K562 treated with DMSO at 1 percent for 48 hours (cell line): ENCODE data around the gene ZCCHC24. TPM values are rescaled to one million over a fixed set of nuclear protein-coding genes. Genes with fewer than 3 reads are reported as not detected.

Experiments used
- total RNA-seq: library from RNA; unstranded; fragments of 300-600 nt; gene quantifications from 2 replicates; pipeline ENCODE4 v1.2.3, GENCODE V29; 2022; ENCODE audit warnings: low replicate concordance; ENCODE audit errors: extremely low read depth

Gene ZCCHC24
- total RNA-seq, result not detected in 2 replicates

DNA sequence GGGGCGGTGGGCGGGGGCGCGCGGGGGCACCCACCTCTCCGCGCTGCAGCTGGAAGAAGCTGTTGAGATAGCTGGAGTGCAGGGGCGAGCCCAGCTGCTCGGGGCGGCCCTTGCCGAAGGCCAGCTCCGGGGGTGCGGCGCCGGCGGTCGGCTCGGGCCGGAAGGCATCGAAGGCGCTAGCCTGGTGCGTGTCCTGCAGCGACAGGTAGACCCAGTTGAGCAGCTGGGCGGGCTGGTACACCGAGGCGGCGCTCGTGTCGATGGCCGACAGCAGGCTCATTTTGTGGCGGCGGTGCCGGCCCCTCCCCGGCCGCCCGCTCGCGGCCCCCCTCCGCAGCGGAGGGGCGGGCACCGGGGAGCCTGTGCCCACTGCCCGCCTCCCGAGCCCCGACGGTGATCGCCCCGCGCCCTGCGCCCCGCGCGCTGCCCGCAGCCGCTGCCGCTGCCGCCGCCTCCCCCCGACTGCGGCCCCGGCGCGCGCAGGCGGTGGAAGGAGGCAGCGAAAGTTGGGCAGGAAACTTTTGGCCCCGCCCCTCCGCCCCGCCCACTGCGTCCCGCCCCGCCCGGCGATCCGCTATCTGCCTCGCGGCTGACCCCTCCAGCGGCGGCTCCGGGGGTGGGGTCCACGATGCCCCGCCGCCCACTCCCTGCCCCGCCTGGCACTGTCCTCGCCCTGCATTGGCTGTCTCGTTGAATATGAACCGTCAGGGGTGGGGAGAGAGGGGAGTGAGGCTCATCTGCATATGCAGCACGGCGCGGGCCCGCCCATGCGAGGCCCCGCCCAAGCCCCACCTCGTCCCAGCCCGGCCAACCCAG lies at the start of gene ZCCHC24:
TSS of gene ZCCHC24 (minus strand) at position 464 of the 816 bp plus-strand sequence. CDS start at position 280, 184 bp downstream.

DNA sequence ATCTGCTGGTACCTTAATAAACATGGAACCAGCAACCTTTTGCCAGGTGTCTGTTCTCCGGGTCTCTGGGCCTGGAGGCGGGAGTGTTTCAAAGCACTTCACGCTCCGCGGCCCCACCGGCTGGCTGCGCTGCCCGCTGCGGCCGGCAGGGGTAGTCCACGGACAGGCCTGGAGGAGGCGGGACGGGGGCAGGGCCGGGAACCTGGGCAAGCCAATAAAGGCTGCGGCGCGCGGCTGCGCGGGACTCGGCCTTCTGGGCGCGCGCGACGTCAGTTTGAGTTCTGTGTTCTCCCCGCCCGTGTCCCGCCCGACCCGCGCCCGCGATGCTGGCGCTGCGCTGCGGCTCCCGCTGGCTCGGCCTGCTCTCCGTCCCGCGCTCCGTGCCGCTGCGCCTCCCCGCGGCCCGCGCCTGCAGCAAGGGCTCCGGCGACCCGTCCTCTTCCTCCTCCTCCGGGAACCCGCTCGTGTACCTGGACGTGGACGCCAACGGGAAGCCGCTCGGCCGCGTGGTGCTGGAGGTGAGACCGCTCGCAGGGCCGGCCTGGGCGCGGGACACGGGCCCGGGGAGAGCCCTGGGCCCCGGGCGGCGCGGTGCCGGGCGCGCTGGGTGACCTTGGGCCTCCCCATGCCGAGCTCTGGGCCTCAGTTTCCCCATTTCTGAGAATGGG lies 98.1 kb downstream of the ZCCHC24 start, which contains the start of gene PPIF:
TSS of gene PPIF (plus strand) at position 244 of the 668 bp plus-strand sequence. CDS start at position 324, 80 bp downstream.

Other genes starting within 250 kb of the ZCCHC24 start
- gene PPIF, start 98.2 kb downstream of the ZCCHC24 start, total RNA-seq, result not detected in 2 replicates
- gene EIF5AL1, start 66.9 kb upstream of the ZCCHC24 start, total RNA-seq, result not detected in 2 replicates
- not detected in 2 replicates for gene SFTPA2, start 114.8 kb upstream of the ZCCHC24 start, total RNA-seq
- gene SFTPA1, start 165.3 kb upstream of the ZCCHC24 start, total RNA-seq, result not detected in 2 replicates